Stimulated activated naive CD8-positive, alpha-beta T cell treated with anti-CD3 and anti-CD28 coated beads, Interleukin-15, amount 100 ng/mL, for 72 hours (primary cell): ENCODE measurements around the gene PRICKLE3.
A peak's percentile ranks its signal among the peaks of the same experiment; 100 is the strongest.

Experiments
- ATAC-seq: fragments of 150-1000 bp; cut with Tn5 transposase; 2 replicates; pipeline ENCODE4 v1.10.0; 2021; ENCODE audit warnings: mild to moderate bottlenecking, moderate library complexity
- DNase-seq, 2 donors: peaks; one replicate each; pipeline ENCODE4 v3.0.0; 2021 to 2022
- H3K27ac Mint-ChIP-seq, 2 donors: one replicate each; pipeline ENCODE4 v1.8.0; 2022; ENCODE audit warnings: mild to moderate bottlenecking in 2 of 2, mixed read lengths in 2 of 2, moderate library complexity in 2 of 2
- H3K27me3 Mint-ChIP-seq: one replicate; pipeline ENCODE4 v1.8.0; 2022; ENCODE audit warnings: mixed read lengths
- H3K4me1 Mint-ChIP-seq: one replicate; pipeline ENCODE4 v1.8.0; 2022; ENCODE audit warnings: mild to moderate bottlenecking, mixed read lengths
- H3K4me3 Mint-ChIP-seq, 2 donors: one replicate each; pipeline ENCODE4 v1.8.0; 2022; ENCODE audit warnings: mild to moderate bottlenecking in 2 of 2, mixed read lengths in 2 of 2, moderate library complexity in 1 of 2
- H3K9me3 Mint-ChIP-seq, 2 donors: one replicate each; pipeline ENCODE4 v1.8.0; 2022; ENCODE audit warnings: mixed read lengths in 2 of 2

PRICKLE3 gene

DNA sequence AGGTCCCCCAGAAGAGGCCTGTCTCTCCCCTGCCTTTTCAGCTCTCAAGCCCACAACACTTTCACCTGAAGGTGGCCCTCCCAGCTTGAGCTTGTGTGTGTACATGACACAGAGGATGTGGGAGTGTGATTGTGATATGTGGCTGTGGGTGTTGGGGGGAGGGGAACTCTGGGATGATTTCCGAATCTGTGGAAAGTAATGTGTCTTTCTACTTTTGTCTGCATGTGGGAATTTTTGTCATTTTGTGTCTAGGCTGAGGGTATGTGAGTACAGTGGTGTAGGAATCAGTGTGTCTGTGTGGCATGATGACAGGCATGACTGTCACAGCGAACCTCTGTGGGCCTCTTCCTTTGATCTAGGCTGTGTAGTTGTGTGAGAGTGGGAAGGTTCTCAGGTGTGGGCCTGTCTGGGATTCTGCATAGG, 7.4 kb upstream of the PRICKLE3 start:
- no peaks in the 10 kb centered on the region for H3K9me3 Mint-ChIP-seq
- no peak for ATAC-seq
- H3K27me3 Mint-ChIP-seq = no peaks in the 10 kb centered on the region
- DNase-seq = no peak
- no peak overlapping the region for H3K27ac Mint-ChIP-seq
- peaks cover 46% of the 10 kb centered on the region for H3K4me1 Mint-ChIP-seq
- H3K4me3 Mint-ChIP-seq = peak overlapping the region in 1 of 2 donors; percentile 21

DNA sequence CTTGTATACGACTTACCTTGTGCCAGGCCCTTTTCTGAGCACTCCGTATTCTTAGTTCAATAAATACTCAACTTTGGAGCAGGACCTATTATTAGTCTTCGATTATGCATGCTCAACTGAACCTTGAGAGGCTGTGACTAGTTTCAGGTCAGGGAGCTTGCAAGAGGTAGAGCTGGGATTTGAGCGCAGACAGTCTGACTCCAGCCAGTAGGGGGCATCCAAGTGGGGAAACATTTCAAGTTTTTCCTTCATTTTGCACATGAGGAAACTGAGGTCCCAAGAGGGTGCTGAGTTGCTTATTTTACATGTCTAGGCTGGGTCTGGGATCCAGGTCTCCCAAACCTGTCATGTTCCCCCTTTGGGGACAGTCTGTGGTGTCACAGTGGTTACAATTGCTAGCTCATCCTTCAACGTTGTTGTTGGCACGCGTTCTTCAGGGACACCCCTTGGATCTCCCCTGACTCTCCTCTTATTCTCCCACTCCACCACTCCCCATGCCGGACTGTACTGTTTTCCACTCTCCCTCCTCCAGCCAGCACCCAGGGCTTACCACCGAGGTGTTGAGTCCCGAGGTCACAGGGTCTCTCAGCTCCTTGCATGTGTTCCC, 6.7 kb upstream of the PRICKLE3 start:
- Mint-ChIP-seq H3K4me1 (peaks cover 45% of the 10 kb centered on the region), H3K4me3 (peak overlapping the region in 1 of 2 donors; percentile 47), H3K9me3 (no peaks in the 10 kb centered on the region), H3K27me3 (no peaks in the 10 kb centered on the region), H3K27ac (no peak overlapping the region)
- DNase-seq = no peak
- ATAC-seq = no peak

DNA sequence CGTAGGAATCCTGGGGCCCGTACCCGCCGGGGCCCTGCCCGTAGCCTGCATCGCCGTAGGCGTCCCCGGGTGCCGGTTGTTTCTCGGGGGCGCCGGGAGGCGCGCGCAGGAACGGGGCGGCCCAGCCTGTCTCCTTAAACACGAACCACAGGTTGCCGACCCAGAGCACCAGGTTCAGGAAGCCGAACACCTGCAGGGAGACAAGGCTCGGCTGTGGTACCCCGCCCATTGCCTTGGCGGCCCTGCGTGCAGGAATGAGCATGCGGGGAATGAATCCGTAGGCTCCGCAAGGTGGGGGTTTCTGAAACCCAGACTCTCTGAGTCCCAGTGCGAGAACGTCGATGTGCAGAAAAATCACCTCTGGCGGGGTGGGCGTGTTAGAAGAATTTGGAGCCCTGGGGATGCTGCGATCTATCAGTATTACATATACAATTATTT, 5.4 kb upstream of the PRICKLE3 start:
- H3K4me1 Mint-ChIP-seq = peaks cover 50% of the 10 kb centered on the region
- peak overlapping the region; percentile 78 to 100 for H3K4me3 Mint-ChIP-seq
- H3K27ac Mint-ChIP-seq = peak overlapping the region in 1 of 2 donors; percentile 84
- DNase-seq (no peak), ATAC-seq (peak; percentile 40)
- H3K9me3 Mint-ChIP-seq = no peaks in the 10 kb centered on the region
- H3K27me3 Mint-ChIP-seq = no peaks in the 10 kb centered on the region

DNA sequence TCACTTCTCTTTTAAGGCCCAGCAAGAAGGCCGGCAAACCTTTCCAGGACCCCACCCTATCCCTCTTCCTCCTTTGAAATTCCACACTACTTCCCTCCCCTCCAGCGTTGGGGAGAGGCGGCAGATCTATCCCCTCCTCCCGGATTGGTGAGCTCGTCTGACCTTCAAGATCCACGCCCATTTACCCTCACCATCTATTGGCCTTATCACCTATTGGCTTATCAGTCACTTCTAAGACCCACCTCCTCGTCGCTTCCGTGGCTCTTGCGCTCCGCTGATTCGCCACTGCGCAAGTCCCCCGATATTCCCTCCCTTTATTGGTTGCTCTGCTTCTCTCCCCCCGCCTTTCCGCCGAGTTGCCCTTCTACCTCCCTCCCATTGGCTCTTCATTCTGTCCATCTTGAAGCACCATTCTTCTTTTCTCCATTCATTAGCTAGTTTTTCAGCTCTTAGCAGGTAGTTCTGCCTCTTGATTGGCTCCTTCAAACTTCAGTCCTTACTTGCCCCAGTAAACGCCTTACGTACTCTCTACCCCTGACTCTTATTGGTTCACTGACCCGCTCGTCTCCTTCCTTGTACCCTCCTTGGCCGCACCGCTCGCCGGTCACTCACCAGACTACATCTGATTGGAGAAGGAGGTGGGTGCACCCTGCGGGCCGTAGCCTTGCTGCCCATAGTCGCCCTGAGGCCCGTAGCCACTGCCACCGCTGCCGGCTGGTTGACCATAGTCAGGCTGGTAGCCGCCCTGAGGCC, 4.8 kb upstream of the PRICKLE3 start:
- Mint-ChIP-seq H3K4me3 (peak overlapping the region; percentile 93 to 100), H3K27ac (peak overlapping the region; percentile 97 to 98), H3K9me3 (no peaks in the 10 kb centered on the region), H3K4me1 (peaks cover 55% of the 10 kb centered on the region), H3K27me3 (no peaks in the 10 kb centered on the region)
- ATAC-seq (peak; percentile 94), DNase-seq (peak; percentile 79 to 92)

DNA sequence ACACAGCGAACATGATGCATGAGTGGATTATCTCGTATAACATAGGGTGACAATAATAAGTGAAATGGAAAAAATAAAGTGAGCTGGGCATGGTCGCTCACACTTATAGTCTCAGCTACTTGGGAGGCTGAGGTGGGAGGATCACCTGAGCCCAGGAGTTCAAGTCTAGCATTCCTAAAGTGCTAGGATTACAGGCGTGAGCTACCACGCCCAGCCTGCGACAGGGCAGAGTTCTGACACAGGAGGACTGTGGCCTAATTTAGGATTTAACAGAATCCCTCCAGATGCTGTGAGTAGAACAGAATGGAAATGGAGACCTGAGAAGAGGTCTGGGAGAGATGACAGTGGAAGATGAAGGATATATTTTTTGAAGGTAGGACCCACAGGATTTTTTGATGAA, 3.4 kb upstream of the PRICKLE3 start:
- Mint-ChIP-seq H3K4me1 (peaks cover 64% of the 10 kb centered on the region), H3K9me3 (no peaks in the 10 kb centered on the region), H3K27me3 (no peaks in the 10 kb centered on the region), H3K4me3 (peak overlapping the region; percentile 93 to 100), H3K27ac (peak overlapping the region in 1 of 2 donors; percentile 90)
- ATAC-seq (no peak), DNase-seq (no peak)

DNA sequence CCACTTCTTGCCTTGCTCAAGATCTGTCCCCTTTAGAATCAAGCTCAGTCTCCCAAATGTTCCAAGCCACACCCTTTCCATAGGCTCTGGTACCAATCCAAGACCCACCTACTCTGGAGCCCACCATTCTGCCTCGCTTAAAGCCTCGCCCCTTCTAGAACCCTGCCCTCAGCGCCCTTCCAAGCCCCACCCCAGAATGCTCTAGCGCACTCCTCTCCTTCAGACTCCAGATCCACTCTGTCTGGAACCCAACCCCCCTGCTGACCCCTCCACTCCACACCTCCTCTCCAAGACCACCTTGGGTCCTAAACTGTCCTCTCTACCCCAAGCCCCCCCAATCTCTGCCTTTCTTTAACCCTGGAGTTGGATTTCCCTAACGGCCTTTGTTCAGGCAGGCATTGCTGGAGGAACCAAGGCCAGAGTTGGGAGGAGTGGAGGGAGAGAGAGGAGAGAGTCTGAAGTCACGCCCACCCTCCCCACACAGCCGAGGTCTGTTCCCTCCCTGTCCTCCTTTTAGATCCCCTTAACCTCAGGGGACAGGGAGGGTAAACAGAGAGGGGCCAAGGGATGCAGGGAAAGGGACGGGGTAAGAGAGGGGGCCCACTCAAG, 2.4 kb upstream of the PRICKLE3 start:
- Mint-ChIP-seq H3K4me3 (no peak overlapping the region), H3K27ac (peak overlapping the region in 1 of 2 donors; percentile 46), H3K9me3 (no peaks in the 10 kb centered on the region), H3K4me1 (peaks cover 67% of the 10 kb centered on the region), H3K27me3 (no peaks in the 10 kb centered on the region)
- no peak for DNase-seq
- no peak for ATAC-seq

DNA sequence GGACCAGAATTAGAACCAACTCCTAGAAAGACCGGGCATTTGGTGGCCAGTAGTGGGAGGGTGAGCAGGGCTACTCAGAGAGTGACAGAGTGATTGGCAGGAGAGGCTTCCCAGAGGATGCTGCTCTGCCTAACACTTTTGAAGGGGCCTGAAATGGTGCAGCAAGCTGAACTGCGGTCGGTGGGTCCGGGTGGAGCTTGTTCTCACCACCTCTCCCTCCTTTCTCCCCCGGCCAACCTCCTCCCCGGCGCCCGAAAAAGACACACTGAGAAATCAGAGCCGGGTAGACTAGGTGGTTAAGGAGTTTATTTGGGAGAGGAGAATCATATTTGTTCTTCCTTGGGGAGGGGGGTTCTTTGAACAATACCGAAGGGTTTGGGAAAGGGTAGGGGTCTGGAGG, 1.4 kb upstream of the PRICKLE3 start:
- no peaks in the 10 kb centered on the region for H3K9me3 Mint-ChIP-seq
- ATAC-seq (no peak), DNase-seq (no peak)
- H3K4me1 Mint-ChIP-seq = peaks cover 59% of the 10 kb centered on the region
- H3K27me3 Mint-ChIP-seq = no peaks in the 10 kb centered on the region
- no peak overlapping the region for H3K4me3 Mint-ChIP-seq
- H3K27ac Mint-ChIP-seq = no peak overlapping the region

DNA sequence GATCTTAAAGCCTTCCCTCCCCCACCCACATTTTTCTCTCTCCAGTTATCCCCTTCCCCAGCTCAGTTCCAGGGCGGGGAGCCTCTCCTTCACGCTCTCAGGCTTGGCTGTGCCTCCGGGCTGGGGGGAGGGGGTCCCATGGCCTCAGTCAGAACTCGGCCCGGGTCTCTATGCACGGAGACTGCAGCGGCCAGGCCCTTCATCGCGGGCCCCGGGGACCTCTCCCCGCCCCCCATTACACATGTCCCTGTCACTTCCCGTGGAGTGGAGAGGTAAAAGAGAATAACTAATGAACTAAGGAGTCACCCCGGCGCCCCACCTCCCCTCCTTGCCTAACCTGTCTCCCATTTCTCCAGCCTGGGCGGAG, 838 bp upstream of the PRICKLE3 start:
- no peaks in the 10 kb centered on the region for H3K9me3 Mint-ChIP-seq
- no peaks in the 10 kb centered on the region for H3K27me3 Mint-ChIP-seq
- peaks cover 59% of the 10 kb centered on the region for H3K4me1 Mint-ChIP-seq
- peak overlapping the region; percentile 86 to 94 for H3K4me3 Mint-ChIP-seq
- no peak overlapping the region for H3K27ac Mint-ChIP-seq
- ATAC-seq = no peak
- no peak for DNase-seq

DNA sequence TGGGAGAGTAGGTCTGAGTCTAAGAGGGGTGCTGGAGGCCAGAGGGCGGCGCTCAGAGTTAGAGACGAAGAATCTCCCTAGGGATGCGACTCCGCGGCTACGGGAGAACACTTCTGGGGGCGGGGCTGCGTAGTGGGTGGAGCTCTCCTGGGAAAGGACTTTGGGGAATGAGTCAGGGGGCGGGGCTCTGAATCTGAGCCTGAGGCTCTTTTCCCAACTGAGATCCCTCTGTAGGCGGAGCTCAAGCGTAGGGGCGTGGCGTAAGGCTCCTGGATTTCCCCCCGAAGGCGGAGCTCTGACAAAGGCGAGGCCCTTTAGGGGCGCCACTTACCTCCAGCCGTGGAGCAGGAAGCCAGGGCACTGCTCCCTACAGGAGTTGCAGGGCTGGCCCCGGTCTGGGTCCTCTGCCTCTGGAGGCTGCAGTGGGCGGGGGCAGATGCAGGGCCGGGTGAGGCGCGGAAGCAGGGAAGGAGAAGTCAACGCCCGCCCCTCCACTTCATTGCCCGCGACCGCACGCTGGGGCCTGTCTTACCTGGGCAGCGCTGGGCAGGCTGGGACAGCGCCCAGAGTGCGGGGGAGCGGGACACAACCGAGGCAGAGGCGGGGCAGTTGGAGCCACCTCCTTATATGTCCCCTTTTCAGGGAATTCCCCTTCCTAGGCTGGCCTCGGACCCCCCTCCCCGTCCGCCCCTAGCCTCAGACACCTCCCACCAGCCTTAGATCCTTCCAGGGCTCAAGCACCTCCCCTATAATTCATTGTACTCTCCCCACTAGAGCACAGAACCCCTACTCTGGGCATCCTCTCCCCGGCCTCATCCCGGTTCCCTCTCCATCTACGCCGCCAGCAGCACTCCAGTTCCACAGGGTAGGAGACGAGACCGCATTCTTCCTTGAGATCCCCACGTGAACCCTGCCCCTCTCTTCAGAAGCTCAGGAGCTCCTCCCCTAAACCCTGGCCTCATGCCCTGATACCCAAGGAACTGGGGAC, 1.6 kb downstream of the PRICKLE3 start:
- DNase-seq (peak; percentile 21 to 42), ATAC-seq (peak; percentile 74)
- H3K4me1 Mint-ChIP-seq = peaks cover 47% of the 10 kb centered on the region
- H3K27me3 Mint-ChIP-seq = no peaks in the 10 kb centered on the region
- no peaks in the 10 kb centered on the region for H3K9me3 Mint-ChIP-seq
- peak overlapping the region in 1 of 2 donors; percentile 69 for H3K27ac Mint-ChIP-seq
- H3K4me3 Mint-ChIP-seq = peak overlapping the region; percentile 86 to 94

DNA sequence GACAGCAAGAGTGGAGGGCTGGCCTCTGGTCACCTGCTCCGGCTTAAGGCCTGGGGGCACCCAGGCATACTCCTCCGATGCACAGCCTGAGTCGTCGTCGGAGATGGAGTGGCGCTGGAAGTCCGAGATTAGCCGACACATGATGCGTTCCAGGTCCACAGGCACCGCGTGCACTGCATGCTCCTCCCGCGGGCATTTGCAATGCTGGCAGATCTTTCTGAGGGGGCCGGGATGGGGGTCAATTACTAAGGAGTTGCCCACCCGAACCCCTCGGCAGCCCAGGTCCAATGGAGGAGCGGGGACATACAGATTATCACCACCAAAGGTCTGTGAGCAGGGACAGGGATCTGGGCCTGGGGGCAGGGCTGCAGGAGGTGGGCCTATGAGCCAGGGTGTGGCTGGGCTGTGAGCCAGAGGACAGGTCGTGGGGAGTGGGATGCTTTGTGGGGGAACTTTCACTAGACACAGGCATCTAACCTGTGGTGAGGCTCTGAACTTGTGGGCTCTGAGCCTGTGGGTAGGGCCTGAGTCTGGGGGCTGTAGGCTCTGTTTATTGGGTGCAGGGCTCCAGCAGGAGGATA, 2.4 kb downstream of the PRICKLE3 start:
- DNase-seq (no peak), ATAC-seq (no peak)
- Mint-ChIP-seq H3K27me3 (no peaks in the 10 kb centered on the region), H3K4me1 (peaks cover 39% of the 10 kb centered on the region), H3K27ac (no peak overlapping the region), H3K9me3 (no peaks in the 10 kb centered on the region), H3K4me3 (peak overlapping the region; percentile 29 to 86)

DNA sequence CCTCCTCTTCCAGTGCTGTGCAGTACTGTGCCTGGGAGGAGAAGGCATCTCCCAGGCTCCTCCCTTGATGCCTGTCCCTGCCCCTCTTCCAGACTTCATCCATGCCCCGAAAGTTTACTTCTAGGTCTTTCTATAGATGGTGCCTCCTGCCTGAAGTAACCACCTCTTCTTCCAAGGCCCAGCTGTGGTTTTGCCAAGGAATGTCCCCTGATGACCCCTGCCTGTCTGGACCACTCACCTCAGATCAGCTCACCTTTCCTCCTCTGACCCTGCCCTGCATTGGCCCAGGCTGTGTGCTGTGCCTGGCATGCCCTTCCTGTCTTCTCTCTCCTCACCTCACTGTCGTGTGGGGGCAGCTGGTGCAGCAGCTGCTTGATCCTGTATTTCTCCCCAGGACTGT, 6.8 kb downstream of the PRICKLE3 start:
- H3K9me3 Mint-ChIP-seq = no peaks in the 10 kb centered on the region
- DNase-seq = no peak
- no peaks in the 10 kb centered on the region for H3K27me3 Mint-ChIP-seq
- H3K4me3 Mint-ChIP-seq = no peak overlapping the region
- H3K27ac Mint-ChIP-seq = peak overlapping the region in 1 of 2 donors; percentile 64
- H3K4me1 Mint-ChIP-seq = peaks cover 34% of the 10 kb centered on the region
- no peak for ATAC-seq

DNA sequence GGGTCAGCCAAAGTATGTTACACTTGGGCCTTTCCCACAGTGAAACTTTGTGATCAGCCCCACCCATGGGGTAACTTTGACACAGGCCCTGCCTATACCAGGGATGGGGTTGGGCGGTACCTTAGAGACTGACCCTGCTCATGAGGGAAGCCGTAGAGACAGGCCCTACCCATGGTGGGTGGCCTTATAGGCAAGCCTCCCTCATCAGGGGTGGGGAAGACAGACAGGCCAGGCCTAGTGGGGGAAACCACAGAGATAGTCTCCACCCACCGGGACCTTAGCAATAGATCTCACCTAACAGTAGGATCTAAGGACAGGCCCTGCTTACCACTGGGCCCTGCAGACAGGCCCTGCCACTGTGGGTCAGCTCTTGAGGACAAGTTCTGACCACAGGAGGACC, 7.6 kb downstream of the PRICKLE3 start:
- Mint-ChIP-seq H3K27me3 (no peaks in the 10 kb centered on the region), H3K4me3 (no peak overlapping the region), H3K9me3 (no peaks in the 10 kb centered on the region), H3K4me1 (peaks cover 32% of the 10 kb centered on the region), H3K27ac (no peak overlapping the region)
- no peak for DNase-seq
- ATAC-seq = no peak

DNA sequence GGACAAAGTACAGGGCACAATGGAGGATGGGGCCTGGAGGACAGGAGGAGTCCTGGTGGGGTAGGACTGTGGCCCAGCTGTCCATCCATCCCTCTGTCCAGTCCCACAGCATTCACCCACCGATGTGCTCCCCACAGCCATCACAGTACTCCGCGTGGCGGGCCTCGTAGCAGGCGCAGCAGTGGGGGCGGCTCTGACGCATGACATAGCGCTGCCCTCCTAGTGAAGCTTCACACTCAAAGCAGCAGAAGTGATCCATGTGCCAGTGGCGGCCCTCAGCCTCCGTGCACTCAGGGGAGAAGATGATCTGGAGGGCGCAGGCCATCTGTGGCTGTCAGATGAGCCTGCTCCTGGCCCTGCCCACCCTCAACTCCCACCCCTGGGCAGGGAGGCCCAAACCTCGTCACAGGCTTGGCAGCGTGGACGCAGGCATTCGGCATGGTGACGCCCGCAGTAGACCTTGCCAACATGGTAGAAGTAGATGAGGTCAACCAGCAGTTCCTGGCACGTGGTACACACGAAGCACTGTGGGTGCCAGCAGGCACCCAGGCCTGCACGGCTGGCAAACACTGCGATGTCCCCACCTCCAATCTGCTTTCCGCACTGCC, 8.2 kb downstream of the PRICKLE3 start:
- Mint-ChIP-seq H3K9me3 (no peaks in the 10 kb centered on the region), H3K27me3 (no peaks in the 10 kb centered on the region), H3K4me1 (peaks cover 37% of the 10 kb centered on the region), H3K4me3 (no peak overlapping the region), H3K27ac (peak overlapping the region in 1 of 2 donors; percentile 76)
- no peak for DNase-seq
- ATAC-seq = no peak

DNA sequence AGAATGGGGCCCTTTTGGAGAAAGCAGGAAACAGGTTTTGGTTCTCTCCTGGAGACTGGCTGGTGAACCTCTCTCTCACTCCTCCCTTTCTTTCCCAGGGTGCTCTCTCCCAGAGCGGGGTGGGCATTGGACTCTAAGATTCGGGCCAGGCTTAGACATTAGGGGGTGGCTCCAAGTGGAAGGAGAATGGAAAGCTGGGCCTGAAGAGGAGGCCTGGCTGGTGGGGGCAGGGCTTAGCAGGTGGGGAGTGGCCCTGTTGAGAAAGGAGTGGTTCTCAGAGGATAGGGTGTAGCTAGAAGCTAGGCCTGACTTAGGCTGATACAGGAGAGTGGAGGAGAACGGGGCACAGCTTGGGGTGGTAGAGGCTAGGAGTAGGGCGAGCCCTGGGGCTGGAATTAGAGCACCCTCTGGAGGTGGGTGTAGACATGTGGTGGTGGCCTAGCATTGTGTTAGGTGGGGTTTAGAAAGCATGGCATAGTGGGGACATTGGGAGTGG, 8.8 kb downstream of the PRICKLE3 start:
- no peaks in the 10 kb centered on the region for H3K9me3 Mint-ChIP-seq
- peaks cover 42% of the 10 kb centered on the region for H3K4me1 Mint-ChIP-seq
- ATAC-seq = peak; percentile 70
- no peak overlapping the region for H3K4me3 Mint-ChIP-seq
- H3K27ac Mint-ChIP-seq = peak overlapping the region; percentile 76 to 84
- no peaks in the 10 kb centered on the region for H3K27me3 Mint-ChIP-seq
- DNase-seq = no peak
